Embryonic facial prominence (tissue), 1 donor: ENCODE results near the gene BIRC7.
"Not testable (repeated sequence)": the region's sequence is repeated elsewhere in the genome, so short reads cannot be mapped to it uniquely, and the experiment has no call there.

Experiments
- DNase-seq: peaks from one replicate; pipeline ENCODE4 v3.0.0-alpha.2; 2016; ENCODE audit errors: extremely low spot score

BIRC7 gene

GRCh38 chr20:63206878-63207277, 28.8 kb upstream of the BIRC7 start:
- DNase-seq, result no peak

- no peak for DNase-seq
Measured at GRCh38 chr20:63208346-63208909, 27.3 kb upstream of the BIRC7 start.

GRCh38 chr20:63210011-63210605, 25.6 kb upstream of the BIRC7 start:
- no peak for DNase-seq

GRCh38 chr20:63212393-63212730, 23.3 kb upstream of the BIRC7 start:
- no peak for DNase-seq

GRCh38 chr20:63212792-63213191, 22.9 kb upstream of the BIRC7 start:
- no peak for DNase-seq

GRCh38 chr20:63214514-63214913, 21.2 kb upstream of the BIRC7 start:
- DNase-seq, result no peak

- no peak for DNase-seq
Measured at GRCh38 chr20:63215101-63216040, 20.3 kb upstream of the BIRC7 start.

GRCh38 chr20:63216041-63216848, 19.5 kb upstream of the BIRC7 start, which contains the start of gene YTHDF1:
YTHDF1 (minus strand) TSS chr20:63216131; CDS start chr20:63215892, 239 bp downstream.
- DNase-seq, result peak; percentile 88

- DNase-seq, result no peak
Measured at GRCh38 chr20:63216849-63217471, 18.7 kb upstream of the BIRC7 start.

- no peak for DNase-seq
Measured at GRCh38 chr20:63217706-63218105, 18.0 kb upstream of the BIRC7 start.

- DNase-seq, result no peak
Measured at GRCh38 chr20:63218701-63219446, 16.8 kb upstream of the BIRC7 start.

- no peak for DNase-seq
Measured at GRCh38 chr20:63219447-63219821, 16.3 kb upstream of the BIRC7 start.

- DNase-seq, result no peak
Measured at GRCh38 chr20:63219866-63220521, 15.7 kb upstream of the BIRC7 start.

GRCh38 chr20:63220696-63221399, 14.9 kb upstream of the BIRC7 start:
- no peak for DNase-seq

- not testable (repeated sequence) for DNase-seq
Measured at GRCh38 chr20:63221400-63222053, 14.2 kb upstream of the BIRC7 start.

GRCh38 chr20:63222541-63222940, 13.2 kb upstream of the BIRC7 start:
- no peak for DNase-seq

- DNase-seq, result no peak
Measured at GRCh38 chr20:63223121-63223825, 12.4 kb upstream of the BIRC7 start.

GRCh38 chr20:63223826-63224207, 11.9 kb upstream of the BIRC7 start:
- no peak for DNase-seq
